Fibroblast of skin of right quadriceps (primary cell): ENCODE measurements around the gene DIDO1.
A peak's percentile ranks its signal among the peaks of the same experiment; 100 is the strongest.

ENCODE experiments used
- DNase-seq: peaks from one replicate; pipeline ENCODE4 v3.0.0-alpha.2; 2013

The DIDO1 gene

GRCh38 chr20:62846166-62846890 lies 80.0 kb downstream of the DIDO1 start:
- peak; percentile 15 for DNase-seq

- DNase-seq = peak; percentile 77
Measured at GRCh38 chr20:62845416-62846160, 80.7 kb downstream of the DIDO1 start.

GRCh38 chr20:62844182-62844581 lies 82.1 kb downstream of the DIDO1 start:
- no peak for DNase-seq

- DNase-seq = no peak
Measured at GRCh38 chr20:62843656-62844055, 82.6 kb downstream of the DIDO1 start.

- no peak for DNase-seq
Measured at GRCh38 chr20:62841705-62842212, 84.5 kb downstream of the DIDO1 start.

GRCh38 chr20:62840244-62841197 lies 85.8 kb downstream of the DIDO1 start:
- DNase-seq = no peak

- no peak for DNase-seq
Measured at GRCh38 chr20:62839816-62840215, 86.5 kb downstream of the DIDO1 start.

GRCh38 chr20:62839261-62839660 lies 87.0 kb downstream of the DIDO1 start:
- no peak for DNase-seq

- DNase-seq = no peak
Measured at GRCh38 chr20:62838128-62838891, 88.0 kb downstream of the DIDO1 start.

- no peak for DNase-seq
Measured at GRCh38 chr20:62837790-62838127, 88.5 kb downstream of the DIDO1 start.

GRCh38 chr20:62836967-62837490 lies 89.3 kb downstream of the DIDO1 start:
- no peak for DNase-seq

- no peak for DNase-seq
Measured at GRCh38 chr20:62835931-62836861, 90.1 kb downstream of the DIDO1 start.

- DNase-seq = no peak
Measured at GRCh38 chr20:62834967-62835730, 91.2 kb downstream of the DIDO1 start.

GRCh38 chr20:62832951-62833391 lies 93.3 kb downstream of the DIDO1 start:
- no peak for DNase-seq

- no peak for DNase-seq
Measured at GRCh38 chr20:62832212-62832922, 93.9 kb downstream of the DIDO1 start.

- no peak for DNase-seq
Measured at GRCh38 chr20:62831854-62832211, 94.5 kb downstream of the DIDO1 start.

GRCh38 chr20:62831361-62831788 lies 94.9 kb downstream of the DIDO1 start:
- no peak for DNase-seq

GRCh38 chr20:62830821-62831220 lies 95.5 kb downstream of the DIDO1 start:
- DNase-seq = no peak

GRCh38 chr20:62830251-62830650 lies 96.1 kb downstream of the DIDO1 start:
- DNase-seq = no peak
